Spleen (tissue), 7 donors: ENCODE results near the gene USP20.

ENCODE experiments used
- CTCF ChIP-seq, 11 experiments: fragments of 200-600 bp in 7 of 11; fragments of 450-650 bp in 4 of 11; sonication (generic) in 4 of 11; IDR thresholded peaks in 8 of 11; conservative IDR thresholded peaks in 3 of 11; 1 replicate in 7 of 11; 2 replicates in 4 of 11; pipeline versions ENCODE4 v1.4.0 to v1.8.0; 2016 to 2021; ENCODE audit warnings: antibody characterized with exemption in 11 of 11, inconsistent platforms in 4 of 11, mild to moderate bottlenecking in 1 of 11
- POLR2A ChIP-seq, 3 donors: fragments of 450-650 bp; IDR thresholded peaks; one replicate each; pipeline ENCODE4 v1.5.1; 2017; ENCODE audit warnings: antibody characterized with exemption in 3 of 3, mild to moderate bottlenecking in 1 of 3
- donor health status: DM: no; HTN: no; CAD: no; lungs with moderate emphysema.
- donor health status: DM: no; HTN: no; CAD: no.
- donor health status: DM: no; HTN: no; CAD: no.

DNA sequence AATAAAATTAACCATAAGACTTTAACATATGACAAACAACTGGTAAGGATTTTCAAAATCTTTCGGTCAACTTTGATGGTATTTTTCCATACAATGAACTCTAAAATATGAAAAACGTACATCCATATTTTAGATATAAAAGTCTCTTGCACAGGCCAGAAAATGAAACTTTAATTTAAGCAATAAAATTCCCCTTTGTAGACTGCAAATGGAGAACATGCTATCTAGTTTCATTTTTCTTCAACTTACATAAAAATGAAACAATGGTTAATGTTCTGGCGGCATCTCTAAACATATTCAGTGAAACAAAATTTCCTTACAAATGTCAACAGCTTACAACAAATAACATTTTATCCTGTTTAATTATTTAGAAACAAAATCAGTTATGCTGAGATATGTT lies 84.0 kb downstream of the USP20 start:
- TF ChIP-seq CTCF (IDR thresholded peaks at IDR 0.05 in 8 of 11, conservative IDR thresholded peaks at IDR 0.05 in 3 of 11) (no peak), POLR2A (IDR thresholded peaks at IDR 0.05) (no peak)
